Muscle layer of colon (tissue), 2 donors: ENCODE data around the gene DNM2.

Experiments used
- H3K27ac ChIP-seq: one replicate; pipeline ENCODE4 v1.7.0; 2013; ENCODE audit warnings: low read depth, mild to moderate bottlenecking, low read length, moderate library complexity
- H3K27me3 ChIP-seq, 2 donors: one replicate each; pipeline ENCODE4 v1.7.0; 2013; ENCODE audit warnings: low read length in 2 of 2, mild to moderate bottlenecking in 2 of 2; ENCODE audit not compliant: insufficient read depth in 2 of 2, control insufficient read depth in 1 of 2
- H3K36me3 ChIP-seq: one replicate; pipeline ENCODE4 v1.7.0; 2013; ENCODE audit warnings: mild to moderate bottlenecking, low read length; ENCODE audit not compliant: insufficient read depth
- H3K4me1 ChIP-seq: one replicate; pipeline ENCODE4 v1.7.0; 2013; ENCODE audit warnings: mild to moderate bottlenecking, low read length; ENCODE audit not compliant: insufficient read depth
- H3K4me3 ChIP-seq, 2 donors: one replicate each; pipeline ENCODE4 v1.7.0; 2013; ENCODE audit warnings: low read length in 2 of 2, low read depth in 1 of 2, mild to moderate bottlenecking in 1 of 2, moderate library complexity in 1 of 2
- H3K9ac ChIP-seq: one replicate; pipeline ENCODE4 v1.7.0; 2013; ENCODE audit warnings: low read length
- H3K9me3 ChIP-seq: one replicate; pipeline ENCODE4 v1.7.0; 2013; ENCODE audit warnings: mild to moderate bottlenecking, low read length
- donor health status: abdominal sarcoma.
- donor health status: Adenocarcinoma of cecum.

DNM2 gene

GRCh38 chr19:10769533-10770491, 51.9 kb downstream of the DNM2 start:
- H3K4me3 ChIP-seq = no peak overlapping the region
- H3K9me3 ChIP-seq = no peaks in the 10 kb centered on the region
- no peaks in the 10 kb centered on the region for H3K27me3 ChIP-seq
- peaks cover 30% of the 10 kb centered on the region for H3K4me1 ChIP-seq
- peaks cover 14% of the 10 kb centered on the region for H3K36me3 ChIP-seq
- peak overlapping the region; percentile 38 for H3K27ac ChIP-seq
- no peak overlapping the region for H3K9ac ChIP-seq

- peaks cover 14% of the 10 kb centered on the region for H3K4me1 ChIP-seq
- no peak overlapping the region for H3K4me3 ChIP-seq
- H3K9ac ChIP-seq = no peak overlapping the region
- no peaks in the 10 kb centered on the region for H3K27me3 ChIP-seq
- H3K36me3 ChIP-seq = peaks cover 38% of the 10 kb centered on the region
- H3K9me3 ChIP-seq = no peaks in the 10 kb centered on the region
- no peak overlapping the region for H3K27ac ChIP-seq
Observed at GRCh38 chr19:10773969-10774368, 56.1 kb downstream of the DNM2 start.

- Histone ChIP-seq H3K27ac (no peak overlapping the region), H3K27me3 (no peaks in the 10 kb centered on the region), H3K36me3 (peaks cover 43% of the 10 kb centered on the region), H3K9ac (no peak overlapping the region), H3K4me3 (no peak overlapping the region), H3K9me3 (no peaks in the 10 kb centered on the region), H3K4me1 (peaks cover 5% of the 10 kb centered on the region)
Observed at GRCh38 chr19:10774893-10775292, 57.0 kb downstream of the DNM2 start.

- Histone ChIP-seq H3K9ac (no peak overlapping the region), H3K27me3 (no peaks in the 10 kb centered on the region)
Observed at GRCh38 chr19:10776900-10777650, 59.2 kb downstream of the DNM2 start.

GRCh38 chr19:10780368-10780767, 62.5 kb downstream of the DNM2 start:
- Histone ChIP-seq H3K4me3 (no peak overlapping the region), H3K27me3 (no peaks in the 10 kb centered on the region), H3K27ac (no peak overlapping the region), H3K36me3 (peaks cover 47% of the 10 kb centered on the region), H3K9ac (no peak overlapping the region), H3K4me1 (no peaks in the 10 kb centered on the region), H3K9me3 (no peaks in the 10 kb centered on the region)

More at GRCh38 chr19:10776900-10777650, 59.2 kb downstream of the DNM2 start:
- H3K27ac ChIP-seq = no peak overlapping the region
- no peaks in the 10 kb centered on the region for H3K4me1 ChIP-seq
- no peak overlapping the region for H3K4me3 ChIP-seq
- no peaks in the 10 kb centered on the region for H3K9me3 ChIP-seq
- H3K36me3 ChIP-seq = peaks cover 46% of the 10 kb centered on the region

- Histone ChIP-seq H3K9me3 (no peaks in the 10 kb centered on the region), H3K27ac (no peak overlapping the region), H3K27me3 (no peaks in the 10 kb centered on the region), H3K36me3 (peaks cover 47% of the 10 kb centered on the region), H3K4me3 (no peak overlapping the region), H3K4me1 (no peaks in the 10 kb centered on the region), H3K9ac (no peak overlapping the region)
Observed at GRCh38 chr19:10782795-10783194, 64.9 kb downstream of the DNM2 start.

GRCh38 chr19:10784257-10784656, 66.4 kb downstream of the DNM2 start:
- Histone ChIP-seq H3K4me1 (no peaks in the 10 kb centered on the region), H3K27me3 (no peaks in the 10 kb centered on the region), H3K27ac (no peak overlapping the region)

GRCh38 chr19:10788146-10788545, 70.3 kb downstream of the DNM2 start:
- Histone ChIP-seq H3K9me3 (no peaks in the 10 kb centered on the region), H3K4me1 (no peaks in the 10 kb centered on the region), H3K9ac (no peak overlapping the region), H3K27me3 (no peaks in the 10 kb centered on the region), H3K27ac (no peak overlapping the region), H3K4me3 (no peak overlapping the region), H3K36me3 (peaks cover 57% of the 10 kb centered on the region)

More at GRCh38 chr19:10784257-10784656, 66.4 kb downstream of the DNM2 start:
- H3K9ac ChIP-seq = no peak overlapping the region
- no peaks in the 10 kb centered on the region for H3K9me3 ChIP-seq
- peaks cover 54% of the 10 kb centered on the region for H3K36me3 ChIP-seq
- H3K4me3 ChIP-seq = no peak overlapping the region

- H3K27ac ChIP-seq = no peak overlapping the region
- no peak overlapping the region for H3K4me3 ChIP-seq
- no peak overlapping the region for H3K9ac ChIP-seq
- no peaks in the 10 kb centered on the region for H3K9me3 ChIP-seq
- peaks cover 56% of the 10 kb centered on the region for H3K36me3 ChIP-seq
- H3K4me1 ChIP-seq = no peaks in the 10 kb centered on the region
- no peaks in the 10 kb centered on the region for H3K27me3 ChIP-seq
Observed at GRCh38 chr19:10789866-10790265, 72.0 kb downstream of the DNM2 start.

GRCh38 chr19:10796653-10797052, 78.8 kb downstream of the DNM2 start:
- no peak overlapping the region for H3K9ac ChIP-seq
- no peaks in the 10 kb centered on the region for H3K4me1 ChIP-seq
- H3K36me3 ChIP-seq = peaks cover 50% of the 10 kb centered on the region
- no peaks in the 10 kb centered on the region for H3K27me3 ChIP-seq
- no peaks in the 10 kb centered on the region for H3K9me3 ChIP-seq
- no peak overlapping the region for H3K27ac ChIP-seq
- no peak overlapping the region for H3K4me3 ChIP-seq

- Histone ChIP-seq H3K9me3 (no peaks in the 10 kb centered on the region), H3K9ac (no peak overlapping the region), H3K4me3 (no peak overlapping the region), H3K27ac (no peak overlapping the region), H3K4me1 (no peaks in the 10 kb centered on the region), H3K27me3 (no peaks in the 10 kb centered on the region), H3K36me3 (peaks cover 46% of the 10 kb centered on the region)
Observed at GRCh38 chr19:10797078-10797477, 79.2 kb downstream of the DNM2 start.
